Immature natural killer cell (primary cell): ENCODE data around the gene CAPN3. TPM values are rescaled to one million over a fixed set of nuclear protein-coding genes. Genes with fewer than 3 reads are reported as not detected.

Source experiments
- DNase-seq, 3 donors: peaks; one replicate each; pipeline ENCODE4 v3.0.0; 2022; ENCODE audit warnings: mixed read lengths in 1 of 3
- H3K27ac Mint-ChIP-seq, 6 donors: one replicate each; pipeline ENCODE4 v1.8.0; 2020; ENCODE audit warnings: mixed read lengths in 6 of 6, mild to moderate bottlenecking in 5 of 6, inconsistent platforms in 4 of 6, moderate library complexity in 3 of 6
- H3K27me3 Mint-ChIP-seq, 3 donors: one replicate each; pipeline ENCODE4 v1.8.0; 2020 to 2021; ENCODE audit warnings: low read depth in 3 of 3, mild to moderate bottlenecking in 3 of 3, mixed read lengths in 3 of 3, moderate library complexity in 3 of 3, inconsistent platforms in 1 of 3
- H3K36me3 Mint-ChIP-seq, 3 donors: one replicate each; pipeline ENCODE4 v1.8.0; 2020; ENCODE audit warnings: mixed read lengths in 3 of 3, inconsistent platforms in 2 of 3, mild to moderate bottlenecking in 2 of 3
- H3K4me1 Mint-ChIP-seq, 2 donors: one replicate each; pipeline ENCODE4 v1.8.0; 2020; ENCODE audit warnings: inconsistent platforms in 2 of 2, mild to moderate bottlenecking in 2 of 2, mixed read lengths in 2 of 2, moderate library complexity in 1 of 2
- H3K4me3 Mint-ChIP-seq, 5 donors: one replicate each; pipeline ENCODE4 v1.8.0; 2020; ENCODE audit warnings: mild to moderate bottlenecking in 5 of 5, mixed read lengths in 5 of 5, inconsistent platforms in 3 of 5, moderate library complexity in 3 of 5
- H3K9me3 Mint-ChIP-seq, 6 donors: one replicate each; pipeline ENCODE4 v1.8.0; 2020; ENCODE audit warnings: mild to moderate bottlenecking in 6 of 6, mixed read lengths in 6 of 6, inconsistent platforms in 4 of 6, moderate library complexity in 3 of 6
- polyA plus RNA-seq, 3 donors: library from polyadenylated mRNA; unstranded; fragments of 300-500 nt; fragmentation: Illumina TruSeq; gene quantifications; one replicate each; pipeline ENCODE4 v1.2.3, GENCODE V29; 2021

CAPN3 gene
- polyA plus RNA-seq, 3 donors from 2014 or later: 1.9 to 2.3 TPM; not detected in 1

DNA sequence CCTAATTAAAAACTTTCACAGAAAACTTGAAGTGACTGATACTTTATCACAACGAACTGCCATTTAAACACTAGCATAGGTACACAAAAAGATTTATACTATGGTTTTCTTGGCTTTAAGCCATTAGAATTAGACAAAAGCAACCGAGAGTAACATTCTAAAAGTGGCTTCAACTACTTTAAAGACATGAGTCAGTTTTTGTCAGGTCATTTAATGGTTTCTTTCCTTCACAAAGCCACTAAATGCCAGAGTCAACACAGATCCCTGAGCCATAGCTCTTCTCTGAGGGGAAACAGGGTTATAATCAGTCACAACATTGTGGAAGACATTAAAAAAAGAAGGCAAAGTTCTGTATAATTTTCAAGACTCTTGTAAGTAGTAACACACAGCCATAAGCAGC is 54.6 kb downstream of the CAPN3 start:
- Mint-ChIP-seq H3K4me1 (no peaks in the 10 kb centered on the region), H3K9me3 (no peaks in the 10 kb centered on the region), H3K4me3 (no peak overlapping the region), H3K27me3 (no peaks in the 10 kb centered on the region), H3K36me3 (peaks cover 13 to 41% (median 15%) of the 10 kb centered on the region in 3 donors), H3K27ac (peak overlapping the region in 1 of 6 donors; percentile 37)
- no peak for DNase-seq

- no peaks in the 10 kb centered on the region for H3K4me1 Mint-ChIP-seq
- H3K27me3 Mint-ChIP-seq: no peaks in the 10 kb centered on the region
- H3K27ac Mint-ChIP-seq: no peak overlapping the region
- no peak for DNase-seq
- H3K9me3 Mint-ChIP-seq: no peaks in the 10 kb centered on the region
- H3K4me3 Mint-ChIP-seq: no peak overlapping the region
- H3K36me3 Mint-ChIP-seq: peaks cover 26 to 49% (median 29%) of the 10 kb centered on the region in 3 donors
These were observed 60.1 kb downstream of the CAPN3 start for GRCh38 chr15:42419369-42419768.

- Mint-ChIP-seq H3K27me3 (peaks cover 0 to 2% (median 0%) of the 10 kb centered on the region in 3 donors), H3K4me1 (no peaks in the 10 kb centered on the region), H3K36me3 (peaks cover 35 to 65% (median 37%) of the 10 kb centered on the region in 3 donors), H3K4me3 (no peak overlapping the region), H3K27ac (no peak overlapping the region), H3K9me3 (no peaks in the 10 kb centered on the region)
- DNase-seq: no peak
These were observed 62.1 kb downstream of the CAPN3 start for GRCh38 chr15:42421376-42421775.

DNA sequence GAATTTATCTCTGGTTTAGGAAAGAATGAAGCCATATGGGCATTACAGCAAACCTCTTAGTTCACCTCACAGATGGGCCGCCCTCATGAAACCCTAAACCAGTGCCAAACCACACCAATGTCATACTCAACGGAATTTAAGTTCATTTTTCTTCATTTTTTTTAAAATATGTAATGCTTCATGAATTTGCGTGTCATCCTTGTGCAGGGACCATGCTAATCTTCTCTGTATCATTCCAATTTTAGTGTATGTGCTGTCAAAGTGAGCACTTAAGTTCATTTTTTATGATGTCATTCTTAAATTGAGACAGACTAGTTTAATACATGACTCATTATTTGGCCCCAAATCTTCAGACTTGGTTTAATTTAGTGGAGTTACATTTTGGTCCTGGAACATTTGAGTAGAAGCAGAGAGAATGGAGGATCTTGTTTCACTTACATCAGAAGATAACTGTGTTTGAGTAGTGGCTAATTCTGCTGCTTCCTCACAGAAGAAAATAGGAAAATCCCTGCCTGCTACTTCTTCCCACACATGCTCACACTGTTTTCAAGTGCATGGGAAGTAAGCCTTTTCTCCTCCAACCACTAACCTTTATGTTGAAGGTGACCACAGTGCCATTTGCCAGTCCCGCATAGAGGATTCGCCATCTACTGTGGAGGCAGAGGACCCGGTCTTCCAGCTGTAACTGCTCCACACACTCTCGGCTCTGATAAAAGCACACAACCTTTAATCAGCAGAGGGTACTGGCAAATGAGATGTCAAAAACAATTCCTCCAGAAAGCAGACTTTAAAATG is 68.3 kb downstream of the CAPN3 start:
- no peak for DNase-seq
- H3K4me1 Mint-ChIP-seq: no peaks in the 10 kb centered on the region
- H3K9me3 Mint-ChIP-seq: no peaks in the 10 kb centered on the region
- H3K36me3 Mint-ChIP-seq: peaks cover 30 to 61% (median 39%) of the 10 kb centered on the region in 3 donors
- no peak overlapping the region for H3K4me3 Mint-ChIP-seq
- no peak overlapping the region for H3K27ac Mint-ChIP-seq
- H3K27me3 Mint-ChIP-seq: peaks cover 0 to 5% (median 0%) of the 10 kb centered on the region in 3 donors

DNA sequence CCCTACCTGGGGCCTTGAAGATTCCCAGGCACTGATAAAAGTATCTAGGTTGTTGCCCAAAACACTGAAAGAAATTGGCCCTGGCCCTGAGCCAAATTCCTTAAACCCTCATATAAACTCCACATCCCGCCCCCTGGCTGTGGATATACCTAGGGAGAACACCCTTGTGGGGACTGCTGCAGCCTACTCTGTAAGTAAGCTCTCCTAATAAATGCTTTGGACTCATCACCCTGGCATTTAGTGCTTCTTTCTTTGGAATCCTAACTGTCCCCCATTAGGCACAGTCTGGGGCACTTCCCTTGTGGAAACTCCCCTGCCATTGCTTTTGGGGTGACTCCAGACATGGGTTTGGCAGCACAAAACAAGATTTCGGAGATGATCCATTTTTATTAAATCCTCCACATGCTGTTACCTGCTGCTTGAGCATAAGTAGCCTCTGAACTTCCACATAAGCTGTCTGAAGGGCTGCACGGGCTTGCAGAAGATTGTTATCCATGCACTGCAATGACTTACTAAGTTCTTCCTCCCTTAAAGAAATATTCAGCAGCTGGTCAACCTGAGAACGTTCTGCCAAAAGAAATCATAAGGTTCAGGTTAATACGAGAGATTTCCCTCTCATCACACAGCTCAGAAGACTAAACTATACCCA is 85.2 kb downstream of the CAPN3 start:
- H3K27ac Mint-ChIP-seq: no peak overlapping the region

GRCh38 chr15:42445551-42445950 is 86.2 kb downstream of the CAPN3 start:
- no peak for DNase-seq
- peaks cover 22 to 52% (median 32%) of the 10 kb centered on the region in 3 donors for H3K36me3 Mint-ChIP-seq
- H3K4me1 Mint-ChIP-seq: no peaks in the 10 kb centered on the region
- H3K27ac Mint-ChIP-seq: peak overlapping the region in 1 of 6 donors; percentile 66
- H3K4me3 Mint-ChIP-seq: no peak overlapping the region
- H3K9me3 Mint-ChIP-seq: no peaks in the 10 kb centered on the region
- H3K27me3 Mint-ChIP-seq: no peaks in the 10 kb centered on the region

More for the DNA sequence above, 85.2 kb downstream of the CAPN3 start:
- DNase-seq: no peak
- Mint-ChIP-seq H3K27me3 (no peaks in the 10 kb centered on the region), H3K36me3 (peaks cover 23 to 42% (median 28%) of the 10 kb centered on the region in 3 donors), H3K4me3 (no peak overlapping the region), H3K4me1 (no peaks in the 10 kb centered on the region), H3K9me3 (no peaks in the 10 kb centered on the region)

DNA sequence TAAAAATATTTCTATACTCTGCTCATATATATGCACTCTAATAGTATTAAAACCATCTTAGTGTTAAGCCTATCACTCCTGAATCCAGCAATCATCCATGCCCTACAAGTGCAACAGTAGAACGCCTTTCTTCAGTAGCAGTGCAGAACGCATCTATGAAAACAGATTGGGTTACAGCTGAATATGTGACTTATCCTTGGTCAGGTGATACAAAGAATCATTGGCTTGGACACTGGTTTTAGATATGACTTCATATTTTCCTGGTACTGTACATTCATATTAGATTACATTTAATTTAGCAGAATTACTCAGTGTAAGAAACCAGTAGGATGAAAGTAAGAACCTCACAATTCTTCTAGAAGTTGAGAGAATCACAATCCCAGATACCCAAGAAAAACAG is 88.3 kb downstream of the CAPN3 start:
- Mint-ChIP-seq H3K27me3 (no peaks in the 10 kb centered on the region), H3K4me3 (no peak overlapping the region), H3K9me3 (no peaks in the 10 kb centered on the region), H3K4me1 (no peaks in the 10 kb centered on the region), H3K36me3 (peaks cover 29 to 59% (median 41%) of the 10 kb centered on the region in 3 donors), H3K27ac (no peak overlapping the region)
- DNase-seq: no peak

GRCh38 chr15:42448281-42448680 is 89.0 kb downstream of the CAPN3 start:
- Mint-ChIP-seq H3K9me3 (no peaks in the 10 kb centered on the region), H3K4me3 (no peak overlapping the region), H3K27me3 (no peaks in the 10 kb centered on the region), H3K36me3 (peaks cover 29 to 59% (median 41%) of the 10 kb centered on the region in 3 donors), H3K4me1 (no peaks in the 10 kb centered on the region), H3K27ac (no peak overlapping the region)
- no peak for DNase-seq

GRCh38 chr15:42449770-42450424 is 90.6 kb downstream of the CAPN3 start:
- H3K36me3 Mint-ChIP-seq: peaks cover 26 to 60% (median 41%) of the 10 kb centered on the region in 3 donors
- no peaks in the 10 kb centered on the region for H3K9me3 Mint-ChIP-seq
- H3K27ac Mint-ChIP-seq: no peak overlapping the region
- H3K4me3 Mint-ChIP-seq: no peak overlapping the region
- no peaks in the 10 kb centered on the region for H3K4me1 Mint-ChIP-seq
- DNase-seq: no peak
- H3K27me3 Mint-ChIP-seq: no peaks in the 10 kb centered on the region

GRCh38 chr15:42450425-42450790 is 91.1 kb downstream of the CAPN3 start:
- H3K9me3 Mint-ChIP-seq: no peaks in the 10 kb centered on the region
- H3K4me1 Mint-ChIP-seq: no peaks in the 10 kb centered on the region
- DNase-seq: no peak
- no peaks in the 10 kb centered on the region for H3K27me3 Mint-ChIP-seq
- H3K27ac Mint-ChIP-seq: no peak overlapping the region
- peaks cover 26 to 57% (median 41%) of the 10 kb centered on the region in 3 donors for H3K36me3 Mint-ChIP-seq
- H3K4me3 Mint-ChIP-seq: no peak overlapping the region

DNA sequence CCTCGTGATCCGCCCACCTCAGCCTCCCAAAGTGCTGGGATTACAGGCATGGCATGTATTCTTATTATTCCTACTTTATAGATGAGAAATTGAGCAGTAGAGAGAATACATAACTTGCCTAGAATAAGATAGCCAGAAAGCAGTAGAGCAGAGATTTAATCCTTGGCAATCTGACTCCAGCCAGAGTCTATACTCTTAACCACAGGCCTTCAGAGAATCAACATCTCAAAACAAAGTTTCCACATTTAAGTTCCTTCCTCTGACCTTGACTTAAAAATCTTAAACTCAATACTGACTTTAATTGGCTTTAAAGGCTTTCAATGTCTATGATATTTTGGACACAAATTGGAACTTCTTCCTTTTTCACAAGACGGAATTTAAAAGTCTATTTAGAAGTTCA is 94.5 kb downstream of the CAPN3 start:
- Mint-ChIP-seq H3K4me3 (no peak overlapping the region), H3K36me3 (peaks cover 16 to 42% (median 27%) of the 10 kb centered on the region in 3 donors), H3K9me3 (no peaks in the 10 kb centered on the region), H3K4me1 (peaks cover 3 to 13% of the 10 kb centered on the region in 2 donors), H3K27me3 (no peaks in the 10 kb centered on the region), H3K27ac (no peak overlapping the region)
- no peak for DNase-seq

DNA sequence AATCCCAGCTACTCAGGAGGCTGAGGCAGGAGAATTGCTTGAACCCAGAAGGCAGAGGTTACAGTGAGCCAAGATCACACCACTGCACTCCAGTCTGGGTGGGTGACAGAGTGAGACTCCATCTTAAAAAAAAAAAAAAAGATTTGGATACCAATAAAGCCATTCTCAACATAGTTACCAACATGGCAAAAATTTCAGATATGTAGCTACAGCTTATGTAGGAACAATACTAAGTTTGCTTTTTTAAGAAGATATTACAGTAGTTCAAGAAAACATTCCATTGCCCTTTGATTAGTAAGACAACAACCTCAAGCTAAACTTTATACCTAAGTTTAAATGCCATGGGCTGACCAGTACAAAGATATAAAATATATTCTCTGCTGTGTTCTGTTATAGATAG is 97.2 kb downstream of the CAPN3 start:
- Mint-ChIP-seq H3K36me3 (peaks cover 3 to 15% (median 4%) of the 10 kb centered on the region in 3 donors), H3K27me3 (no peaks in the 10 kb centered on the region), H3K27ac (no peak overlapping the region), H3K4me1 (peaks cover 4 to 13% of the 10 kb centered on the region in 2 donors), H3K4me3 (no peak overlapping the region), H3K9me3 (no peaks in the 10 kb centered on the region)
- DNase-seq: no peak

DNA sequence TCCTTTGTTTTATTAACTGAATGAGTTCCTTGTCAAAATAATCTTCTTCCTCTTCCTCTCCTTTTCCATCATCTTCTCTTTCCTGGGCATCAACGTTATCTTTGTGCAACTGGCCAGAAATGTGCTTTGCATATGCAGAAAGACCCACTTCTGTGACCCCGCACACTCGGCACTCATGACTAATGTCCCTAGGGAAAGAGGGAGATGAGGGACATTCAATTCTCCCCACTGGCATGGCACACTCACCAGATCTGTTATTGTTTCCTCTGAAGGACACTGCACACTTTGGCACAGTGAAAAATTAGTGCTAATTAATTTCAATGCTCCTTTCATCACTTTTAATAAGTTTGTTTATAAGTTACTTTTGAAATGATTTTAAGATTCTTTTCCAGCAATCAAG is 97.7 kb downstream of the CAPN3 start:
- no peaks in the 10 kb centered on the region for H3K9me3 Mint-ChIP-seq
- no peak for DNase-seq
- H3K27ac Mint-ChIP-seq: peak overlapping the region in 2 of 6 donors; percentile 22 to 36
- no peak overlapping the region for H3K4me3 Mint-ChIP-seq
- H3K27me3 Mint-ChIP-seq: no peaks in the 10 kb centered on the region
- H3K36me3 Mint-ChIP-seq: peaks cover 0 to 11% (median 0%) of the 10 kb centered on the region in 3 donors
- peaks cover 4 to 13% of the 10 kb centered on the region in 2 donors for H3K4me1 Mint-ChIP-seq
